MV-4-11 (cell line): ENCODE data around the gene BAHCC1.

Experiments
- DNase-seq: peaks from one replicate; lab custom pipeline; 2025; lab: John Stamatoyannopoulos, UW

Gene BAHCC1

DNA sequence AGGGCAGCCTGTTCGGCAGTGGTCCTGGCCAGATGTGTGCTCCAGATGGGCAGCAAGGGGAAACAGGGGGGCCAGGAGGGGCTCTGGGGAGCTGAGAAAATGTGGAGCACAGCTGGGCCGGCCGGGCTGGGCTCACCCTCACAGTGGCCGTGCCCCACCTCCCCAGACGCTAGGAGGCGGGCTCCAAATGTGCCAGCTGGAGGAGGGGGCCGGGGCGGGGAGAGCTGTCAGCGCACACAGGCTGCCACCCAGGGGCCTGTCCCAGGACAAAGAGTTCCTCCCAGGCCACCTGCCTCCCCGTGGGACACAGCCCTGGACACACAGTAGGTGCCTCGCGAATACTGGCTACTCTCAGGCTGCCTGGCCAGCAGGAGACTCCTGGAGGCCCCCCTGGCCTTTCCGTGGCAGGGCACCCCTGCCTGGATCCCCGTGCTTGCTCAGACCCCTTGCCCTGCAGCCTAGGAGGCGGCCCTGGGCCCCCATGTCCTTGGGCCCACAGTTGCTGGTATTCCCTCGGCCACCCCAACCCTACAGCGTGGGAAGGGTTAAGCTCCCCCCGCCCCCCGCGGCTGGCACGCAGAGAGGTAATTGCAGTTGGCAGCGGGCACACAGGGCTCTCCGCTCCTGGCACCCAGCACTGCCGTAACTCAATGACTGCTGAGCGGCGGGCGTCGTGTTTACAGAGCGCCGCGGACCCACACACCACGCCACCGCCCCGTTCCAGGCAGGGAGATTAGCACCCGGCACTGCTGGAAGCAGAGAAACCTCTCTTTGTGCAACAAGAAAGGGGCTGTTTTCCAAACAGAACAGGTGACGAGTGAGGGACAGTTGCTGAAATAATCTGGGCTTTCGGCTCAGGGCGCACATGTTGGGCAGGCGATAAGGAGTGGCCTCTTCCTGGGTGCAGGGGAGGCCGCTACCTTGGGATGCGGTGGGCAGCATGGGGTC is 32.2 kb downstream of the BAHCC1 start:
- DNase-seq = peak; percentile 41

DNA sequence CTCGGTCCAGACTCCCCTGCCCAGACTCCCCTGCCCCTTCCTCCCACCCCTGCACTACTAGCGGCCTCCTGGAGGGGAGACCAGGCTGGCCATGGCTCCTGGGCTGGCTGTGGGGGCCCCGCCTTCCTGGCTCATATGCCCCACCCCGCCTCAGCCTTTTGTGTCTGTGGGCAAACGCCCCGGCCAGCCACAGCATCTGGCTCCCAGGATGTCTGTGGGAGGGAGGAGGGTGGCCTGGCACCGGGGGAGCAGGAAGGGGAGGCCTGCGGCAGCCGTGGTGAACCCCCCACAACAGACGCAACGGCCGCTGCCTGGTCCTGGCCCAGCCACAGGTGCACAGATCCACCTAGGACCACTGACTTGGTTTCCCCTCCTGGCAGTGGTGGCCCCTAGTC is 32.9 kb downstream of the BAHCC1 start:
- DNase-seq = peak; percentile 70

DNA sequence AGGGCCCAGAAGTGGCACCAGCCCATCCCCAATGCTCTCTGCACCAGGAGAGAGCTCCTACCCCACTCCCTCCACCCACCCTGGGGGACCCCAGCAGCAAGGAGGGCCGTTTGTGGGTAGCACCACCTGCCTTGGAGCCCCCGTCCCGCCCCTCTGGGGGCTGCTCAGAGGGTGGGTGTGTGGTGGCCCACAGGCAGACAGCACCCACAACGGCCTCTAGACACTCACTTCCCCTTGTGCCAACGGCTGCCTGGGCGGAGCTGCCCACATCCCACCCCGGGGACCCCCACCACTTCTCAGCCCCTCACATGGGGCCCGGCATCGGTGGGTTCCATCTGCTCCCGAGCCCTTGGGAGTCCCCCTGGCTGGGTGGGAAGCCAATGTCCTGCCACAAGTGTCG is 33.3 kb downstream of the BAHCC1 start:
- DNase-seq = peak; percentile 28

DNA sequence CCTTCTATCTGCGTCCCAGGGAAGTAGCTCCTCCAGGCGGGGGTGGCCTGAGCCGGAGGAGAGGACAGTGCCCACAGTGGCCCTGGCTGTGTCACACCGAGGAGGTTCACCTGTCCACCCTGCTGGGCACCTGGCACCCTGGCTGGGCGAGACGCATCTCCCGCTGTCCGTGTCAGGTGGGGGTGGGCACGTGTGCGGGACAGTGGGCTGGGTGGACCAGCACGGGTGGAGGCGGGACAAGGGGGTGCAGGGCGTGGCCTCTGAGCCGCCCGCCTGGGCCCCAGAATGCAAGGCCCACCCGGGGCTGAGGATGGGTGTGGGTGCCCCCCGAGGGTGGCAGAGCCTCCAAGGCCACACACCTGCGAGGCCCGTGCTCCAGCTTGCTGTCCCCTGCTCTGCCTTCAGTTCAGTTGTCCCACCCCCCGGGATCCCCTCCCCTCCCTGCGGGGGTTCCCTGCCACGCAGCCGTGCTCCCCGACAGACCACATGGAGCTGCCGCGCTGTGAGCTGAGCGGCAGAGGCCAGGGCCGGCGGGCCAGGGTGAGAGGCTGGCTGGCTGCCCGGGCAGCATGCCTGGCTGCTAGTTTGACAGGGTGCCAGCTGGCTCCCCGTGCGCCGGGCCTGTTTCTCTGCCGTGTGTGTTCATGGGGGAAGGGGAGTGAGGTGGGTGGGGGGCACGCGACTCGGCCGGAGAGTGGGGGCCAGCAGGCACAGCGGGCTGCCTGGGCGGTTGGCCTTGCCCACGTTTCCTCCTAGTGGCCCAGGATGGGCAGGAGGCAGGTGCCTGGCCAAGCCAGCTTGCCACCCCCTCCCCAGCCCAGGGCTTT is 33.9 kb downstream of the BAHCC1 start:
- DNase-seq = no peak

DNA sequence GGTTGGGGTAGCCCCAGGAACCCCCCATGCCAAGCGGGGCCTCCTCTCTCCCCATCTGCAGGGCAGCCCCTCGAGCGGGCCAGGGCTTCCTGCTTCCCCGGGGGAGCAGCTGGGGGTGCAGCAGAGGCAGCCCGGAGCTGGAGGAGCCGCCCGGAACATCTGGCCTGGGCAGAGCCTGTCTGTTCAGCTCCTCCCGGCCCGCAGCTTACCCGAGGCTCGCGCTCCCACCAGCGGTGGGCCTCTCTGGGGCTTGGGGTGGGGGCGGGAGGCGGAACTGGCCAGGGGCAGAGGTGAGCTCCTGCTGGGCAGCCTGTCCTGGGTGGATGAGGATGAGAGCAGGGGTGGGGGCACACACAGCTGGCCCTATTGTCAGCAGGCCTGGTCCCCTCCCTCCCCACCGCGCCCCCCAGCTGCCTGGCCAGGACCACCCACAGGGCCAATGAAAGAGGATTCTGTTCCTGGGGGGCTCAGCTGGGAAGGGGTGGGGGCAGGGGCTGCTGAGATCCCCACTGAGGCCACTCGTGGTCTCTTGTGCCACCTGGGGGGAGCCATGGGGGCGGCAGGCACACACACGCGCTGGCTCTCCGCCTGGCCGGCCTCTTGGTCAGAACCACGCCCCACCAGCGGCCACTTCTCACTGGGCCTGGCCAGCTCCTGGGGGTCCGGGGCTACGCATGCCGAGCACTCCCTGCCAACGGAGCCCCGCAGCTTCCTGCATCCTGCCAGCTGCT is 34.7 kb downstream of the BAHCC1 start:
- no peak for DNase-seq

DNA sequence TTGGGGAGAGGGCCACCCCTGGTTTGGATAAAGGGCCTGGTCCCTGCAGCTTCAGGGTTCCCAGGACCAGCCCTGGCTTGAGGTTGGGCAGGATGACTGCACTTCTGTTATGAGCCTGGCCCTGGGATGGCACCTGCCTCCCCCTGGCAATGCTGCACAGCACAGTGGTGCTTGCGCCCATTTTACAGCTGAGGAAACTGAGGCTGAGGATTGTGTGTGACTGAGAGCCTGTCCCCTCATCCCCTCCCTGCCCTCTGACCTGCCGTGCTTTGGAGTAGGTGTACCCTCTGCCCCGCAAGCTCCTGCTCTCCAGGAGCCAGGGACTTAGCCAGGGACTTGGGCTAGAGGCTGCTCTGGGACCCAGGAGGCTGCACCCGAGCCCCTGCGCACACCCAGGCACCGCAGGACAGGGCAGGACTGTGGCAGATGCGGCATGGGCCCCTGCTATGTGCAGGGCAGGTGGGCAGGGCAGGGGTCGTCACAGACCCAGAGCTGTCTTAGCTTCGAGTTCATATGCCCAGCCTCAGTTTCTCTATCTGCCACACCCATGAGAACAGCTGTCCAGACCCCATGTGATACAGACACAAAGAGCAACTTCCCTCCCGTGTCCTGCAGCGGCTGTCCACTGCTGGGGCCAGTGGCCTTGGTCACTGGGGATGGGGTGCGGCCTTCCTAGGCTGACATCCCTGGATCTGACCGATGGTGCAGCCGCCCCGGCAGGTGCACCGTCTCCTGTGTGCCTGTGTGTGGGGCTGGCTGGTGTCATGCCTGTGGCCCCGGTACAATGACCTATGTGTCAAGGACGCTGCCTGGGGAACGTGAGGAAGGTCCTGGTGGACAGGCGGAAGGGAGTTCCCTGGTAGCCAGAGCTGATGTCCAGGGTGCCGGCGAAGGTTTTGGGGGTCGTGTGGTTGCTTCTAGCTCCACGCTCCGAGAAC is 36.6 kb downstream of the BAHCC1 start:
- no peak for DNase-seq

DNA sequence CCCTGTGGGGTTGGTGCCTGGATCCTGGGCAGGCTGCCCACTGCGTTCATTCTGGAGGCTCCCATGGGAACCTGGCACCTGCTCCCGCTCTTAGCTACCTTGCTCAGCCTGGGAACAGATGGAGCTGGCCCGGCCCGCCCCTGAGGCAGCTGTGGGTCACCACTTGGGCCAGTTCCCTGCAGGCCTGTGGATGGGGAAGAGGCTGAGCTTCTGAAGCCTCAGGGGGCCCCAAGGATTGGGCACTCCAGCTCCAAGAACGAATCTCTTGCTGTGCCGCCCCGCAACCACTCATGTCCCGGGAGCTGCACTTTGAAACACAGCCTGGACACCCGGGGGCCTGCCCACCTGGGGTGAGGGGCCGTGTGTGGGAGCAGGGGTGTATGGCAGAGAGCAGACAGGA is 37.7 kb downstream of the BAHCC1 start:
- no peak for DNase-seq

DNA sequence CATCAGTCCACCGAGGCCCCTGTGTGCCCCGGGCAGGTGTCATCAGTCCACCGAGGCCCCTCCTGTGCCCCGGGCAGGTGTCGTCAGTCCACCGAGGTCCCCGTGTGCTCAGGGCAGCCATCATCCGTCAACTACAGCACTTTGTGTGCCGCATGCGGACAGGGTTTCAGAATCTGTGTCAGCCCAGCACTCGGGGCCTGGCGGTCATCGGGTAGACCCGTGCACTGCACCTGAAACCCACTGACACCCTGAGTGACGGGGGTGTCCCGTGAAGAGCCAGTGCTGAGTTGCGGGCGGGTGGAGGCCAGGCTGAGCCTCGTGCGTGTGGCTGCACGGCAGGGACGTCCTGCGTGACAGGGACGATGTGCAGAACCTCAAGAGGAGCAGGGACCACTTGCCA is 38.4 kb downstream of the BAHCC1 start:
- DNase-seq = no peak

DNA sequence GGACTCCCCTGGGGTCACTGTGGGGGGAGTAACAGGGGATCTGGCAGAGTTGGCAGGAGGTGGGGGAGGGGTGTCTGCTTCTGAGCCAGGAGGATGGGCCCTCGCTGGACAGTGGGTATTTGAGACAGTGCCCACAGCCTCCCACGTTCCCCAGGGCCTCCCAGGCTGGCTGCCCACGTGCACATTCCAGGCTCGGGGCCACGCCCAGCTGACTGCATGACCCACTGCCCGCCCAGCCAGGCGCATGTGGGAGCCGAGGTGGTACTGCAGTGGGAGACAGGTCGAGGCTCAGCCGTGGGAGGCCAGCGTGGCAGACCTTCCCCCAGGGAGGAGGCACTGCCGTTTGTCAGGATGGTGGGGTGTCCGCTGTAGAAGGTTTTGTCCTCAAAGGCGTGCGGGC is 38.8 kb downstream of the BAHCC1 start:
- DNase-seq = no peak

DNA sequence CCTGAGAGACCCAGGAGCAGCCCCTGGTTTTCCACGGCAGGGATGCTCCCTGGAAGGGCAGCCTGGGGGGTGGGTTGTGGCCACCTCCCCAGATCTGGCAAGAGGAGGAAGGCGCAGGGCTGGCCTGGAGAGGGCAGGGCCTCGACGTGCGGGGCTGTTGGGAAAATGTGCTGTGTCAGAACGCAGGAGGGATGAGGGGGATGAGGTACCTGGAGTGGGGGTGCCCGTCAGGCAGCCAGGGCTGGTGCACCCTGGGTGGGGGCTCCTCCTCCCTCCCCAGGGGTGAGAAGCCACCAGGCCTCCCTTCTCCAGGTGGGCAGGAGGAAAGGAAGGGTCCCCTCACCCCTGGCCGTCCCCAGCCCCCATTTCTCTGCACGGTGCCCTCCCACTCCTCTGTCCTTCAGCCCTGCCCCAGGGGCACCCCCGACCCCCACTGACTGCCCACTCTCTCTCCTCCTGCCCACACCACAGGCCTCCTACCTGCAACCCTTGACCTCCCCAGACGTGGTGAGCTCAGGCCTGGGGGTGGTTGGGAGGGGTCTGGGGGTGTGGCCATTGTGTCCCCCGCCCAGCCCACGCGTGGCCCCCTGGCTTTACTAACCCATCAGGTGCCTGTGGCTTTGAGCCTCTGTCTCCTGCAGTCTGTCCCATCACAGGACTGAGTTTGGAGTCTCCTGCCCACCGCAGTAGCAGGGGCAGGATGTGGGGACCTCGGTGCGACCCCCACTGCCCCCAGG is 39.6 kb downstream of the BAHCC1 start:
- DNase-seq = no peak

DNA sequence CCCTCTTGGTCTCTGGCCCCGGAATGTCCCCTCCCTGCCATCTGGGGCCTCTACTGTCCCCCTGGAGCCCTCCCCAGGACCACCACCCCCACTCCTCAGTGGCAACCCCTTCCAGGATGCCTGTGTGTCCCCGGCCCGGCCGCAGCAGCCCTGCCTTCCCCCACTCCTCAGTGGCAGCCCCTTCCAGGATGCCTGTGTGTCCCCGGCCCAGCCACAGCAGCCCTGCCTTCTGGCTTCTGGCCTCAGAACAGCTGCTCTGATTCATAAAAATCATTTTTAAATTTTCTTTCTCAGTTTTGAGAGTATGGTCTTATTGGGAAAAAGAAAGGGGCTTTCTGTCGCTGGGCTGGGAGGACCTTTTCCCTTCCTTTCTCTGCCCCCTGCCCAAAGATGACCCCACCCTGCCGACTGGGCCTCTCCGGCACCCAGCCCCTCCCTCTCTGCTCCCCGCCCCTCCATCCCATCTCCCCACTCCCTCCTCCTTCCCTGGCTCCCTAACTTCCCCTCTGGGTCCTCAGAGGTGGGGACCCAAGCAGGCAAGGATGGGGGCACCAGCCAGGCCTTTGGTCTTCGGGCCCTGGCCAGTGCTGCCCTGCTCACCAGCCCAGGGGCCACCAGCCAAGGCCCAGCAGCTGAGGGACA is 40.5 kb downstream of the BAHCC1 start:
- no peak for DNase-seq

DNA sequence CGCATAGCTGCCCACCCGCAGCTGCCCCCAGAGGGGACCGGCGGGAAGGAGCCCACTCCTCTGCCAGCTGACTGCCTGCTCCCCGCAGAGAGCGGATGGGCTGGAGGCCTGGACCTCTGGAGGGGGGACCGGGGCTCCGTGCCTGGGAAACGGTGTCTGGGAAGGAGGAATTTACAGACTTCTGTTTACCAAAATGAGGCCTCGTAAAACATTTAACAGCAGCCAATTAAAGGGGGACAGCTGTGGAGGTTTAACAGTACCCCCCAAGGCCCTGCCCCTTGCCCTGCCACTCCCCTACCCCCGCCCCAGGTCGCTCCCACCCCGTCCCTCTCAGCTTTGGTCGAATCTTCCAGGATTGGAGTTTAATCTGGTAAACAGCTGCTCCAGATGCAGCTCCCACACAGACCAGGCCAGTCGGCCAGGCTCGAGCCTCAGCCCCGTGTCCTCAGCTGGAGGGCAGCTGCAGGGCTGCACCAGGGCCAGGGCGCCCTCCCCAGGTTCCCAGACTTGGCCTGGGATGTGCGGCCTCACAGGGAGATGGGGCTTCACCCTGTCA is 41.1 kb downstream of the BAHCC1 start:
- no peak for DNase-seq

DNA sequence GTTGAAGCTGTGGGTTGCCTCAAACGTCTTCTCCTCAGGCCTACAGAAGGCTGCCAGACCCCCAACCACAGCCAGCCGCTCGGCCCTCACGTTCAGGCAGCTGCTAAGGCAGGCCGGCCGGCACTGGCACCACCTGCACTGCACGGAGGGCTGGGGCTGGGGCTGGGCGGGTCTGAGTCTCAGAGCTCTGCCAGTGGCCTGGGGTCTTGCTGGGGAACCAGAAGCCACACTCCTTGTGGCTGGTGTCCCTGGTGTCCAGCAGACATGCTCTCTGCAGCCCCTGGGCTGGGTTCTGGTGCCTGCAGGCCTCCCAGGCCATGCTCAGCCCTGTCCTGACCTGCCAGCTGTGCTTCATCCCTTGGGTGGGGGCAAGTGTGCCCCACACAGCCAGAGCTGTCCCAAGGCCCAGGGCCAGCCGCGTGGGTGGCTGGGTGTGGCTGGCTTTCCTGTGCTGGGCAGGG is 42.0 kb downstream of the BAHCC1 start:
- no peak for DNase-seq

DNA sequence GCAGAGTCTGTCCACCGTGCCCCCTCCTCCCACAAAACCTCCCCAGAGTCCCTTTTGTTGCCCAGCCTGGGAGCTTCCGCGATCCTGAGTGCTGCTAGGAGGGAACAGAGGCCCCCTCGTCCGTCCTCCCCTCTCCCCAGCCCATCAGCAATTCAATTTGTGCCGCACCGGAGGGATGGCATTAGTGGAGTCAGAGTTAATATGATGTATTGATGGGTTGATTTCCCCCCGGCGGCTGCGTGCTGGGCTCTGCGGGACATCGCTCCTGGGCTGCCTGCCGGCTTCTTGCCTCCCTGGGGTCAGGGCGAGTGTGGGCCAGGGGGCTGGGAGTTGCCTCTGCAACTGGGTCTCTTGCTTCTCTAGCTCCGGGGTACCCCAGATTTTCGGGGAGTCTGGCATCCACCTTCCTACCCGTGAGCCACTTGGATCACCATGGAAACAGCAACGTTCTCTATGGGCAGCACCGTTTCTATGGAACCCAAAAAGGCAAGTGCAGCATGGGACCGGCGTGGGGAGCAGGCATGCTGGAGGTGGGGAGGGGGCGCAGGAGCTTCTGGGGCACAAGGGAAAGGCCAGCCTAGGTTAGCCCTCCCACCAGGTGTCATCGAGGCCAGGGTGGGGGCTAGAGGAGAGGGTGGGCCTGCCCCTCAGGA is 42.9 kb downstream of the BAHCC1 start:
- no peak for DNase-seq

DNA sequence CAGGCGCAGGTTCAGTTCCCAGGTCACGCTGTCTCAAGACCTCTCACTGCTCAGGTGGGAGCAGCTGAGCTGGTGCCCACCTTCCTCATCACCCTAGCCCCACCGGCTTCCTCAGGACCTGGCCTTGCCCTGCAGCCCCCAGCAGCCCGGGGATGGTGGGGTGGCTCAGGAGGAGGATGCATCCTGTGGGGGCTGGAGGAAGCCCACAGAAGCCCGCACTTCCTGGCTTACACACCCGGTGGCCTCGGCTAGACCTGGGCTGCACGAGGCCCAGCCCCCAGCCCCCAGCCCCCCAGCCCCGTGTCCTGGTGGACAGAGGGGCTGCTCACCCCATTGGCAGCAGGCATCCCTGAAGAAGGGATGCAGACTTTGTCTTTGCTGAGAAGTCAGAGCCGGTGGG is 43.4 kb downstream of the BAHCC1 start:
- no peak for DNase-seq

DNA sequence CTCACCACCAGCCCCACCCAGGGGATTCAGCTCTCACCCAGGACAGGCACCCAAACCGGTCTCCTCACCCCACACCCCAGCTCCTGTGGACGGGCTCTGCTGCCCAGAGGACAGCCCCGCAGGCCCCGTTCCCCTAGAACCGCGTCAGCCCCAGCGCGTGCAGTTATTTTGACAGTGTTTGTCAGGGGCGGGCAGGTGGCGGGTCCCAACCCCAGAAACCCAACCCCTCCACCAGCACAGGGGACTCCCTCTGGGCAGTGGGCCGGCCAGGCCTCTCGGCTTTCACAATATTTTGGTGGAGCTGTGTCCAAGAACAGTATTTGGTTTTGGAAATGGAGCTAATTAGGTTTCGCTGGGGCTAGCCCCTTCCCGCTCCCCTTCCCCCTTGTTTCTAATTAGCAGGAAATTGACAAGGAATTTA is 44.8 kb downstream of the BAHCC1 start:
- no peak for DNase-seq

DNA sequence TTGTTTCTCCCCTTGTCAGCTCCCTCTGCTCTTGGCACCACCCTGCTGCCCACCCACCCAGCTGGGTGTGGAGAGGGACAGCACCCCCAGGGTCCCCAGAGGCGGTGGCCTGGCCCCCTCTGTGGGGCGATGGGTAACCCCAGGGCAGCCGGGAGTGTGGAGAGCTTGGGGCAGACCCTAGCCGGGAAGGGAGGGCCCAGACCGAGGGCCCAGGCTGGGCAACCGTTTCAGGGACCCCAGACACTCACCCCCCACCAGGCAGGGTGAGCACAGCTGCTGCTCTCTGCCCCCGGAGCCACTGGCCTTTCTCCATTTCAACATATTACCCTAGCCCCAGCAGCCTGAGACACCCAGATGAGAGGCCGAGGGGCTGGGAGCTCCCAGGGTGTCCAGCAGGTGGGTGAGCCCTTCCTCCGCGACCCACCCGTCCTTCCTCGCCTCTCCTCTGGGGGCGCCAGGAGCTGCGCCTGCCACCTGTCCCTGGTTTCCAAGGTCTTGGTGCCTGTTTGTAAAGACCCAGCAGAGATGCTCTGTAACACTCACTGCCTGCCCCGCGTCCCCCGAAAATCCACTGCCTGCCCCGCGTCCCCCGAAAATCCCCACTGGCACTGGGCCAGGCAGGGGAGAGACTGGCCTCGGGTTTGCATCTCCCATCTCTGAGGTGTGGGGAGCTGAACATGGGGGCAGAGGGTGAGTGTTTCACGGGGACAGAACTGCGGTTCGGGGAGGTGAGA is 45.4 kb downstream of the BAHCC1 start:
- no peak for DNase-seq

DNA sequence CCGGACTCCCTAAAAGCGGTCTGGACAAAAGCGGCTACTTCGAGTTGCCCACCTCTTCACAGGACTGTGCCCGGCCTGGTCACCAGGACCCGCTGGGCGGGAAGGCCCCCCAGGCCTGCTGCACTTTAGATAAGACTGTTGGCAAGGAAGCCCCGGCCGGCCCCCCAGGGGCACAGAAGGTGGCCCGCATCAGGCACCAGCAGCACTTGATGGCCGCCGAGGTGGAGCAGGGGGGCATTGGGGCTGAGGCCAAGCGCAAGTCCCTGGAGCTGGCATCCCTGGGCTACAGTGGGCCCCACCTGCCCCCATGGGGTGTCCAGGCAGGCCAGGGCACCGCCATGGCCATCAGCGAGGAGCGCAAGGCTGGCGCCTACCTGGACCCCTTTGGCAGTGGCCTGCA is 47.5 kb downstream of the BAHCC1 start:
- no peak for DNase-seq
